Medulla oblongata (tissue), 1 donor: ENCODE measurements around the gene SNTB2.

Experiments
- DNase-seq: peaks from one replicate; pipeline ENCODE4 v3.0.0-alpha.2; 2015; ENCODE audit errors: extremely low spot score

The SNTB2 gene

DNA sequence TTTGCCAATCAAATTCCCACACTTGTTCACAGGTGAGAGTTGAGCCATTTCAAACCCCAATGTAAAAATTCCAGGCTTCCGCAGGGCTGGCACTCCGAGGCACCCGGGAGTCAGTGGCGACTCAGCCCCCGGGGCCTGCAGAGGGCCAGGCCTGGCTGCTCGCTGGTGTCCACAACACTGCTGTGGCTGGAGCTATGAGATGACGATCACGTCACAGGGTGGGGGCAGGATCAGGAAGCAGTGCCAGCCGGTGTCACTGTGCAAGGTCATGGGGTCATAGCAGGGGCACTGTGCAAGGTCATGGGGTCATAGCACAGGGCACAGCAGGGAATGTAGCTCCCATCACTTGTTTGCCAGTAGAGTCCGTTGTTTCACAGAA lies 131.9 kb downstream of the SNTB2 start:
- no peak for DNase-seq

DNA sequence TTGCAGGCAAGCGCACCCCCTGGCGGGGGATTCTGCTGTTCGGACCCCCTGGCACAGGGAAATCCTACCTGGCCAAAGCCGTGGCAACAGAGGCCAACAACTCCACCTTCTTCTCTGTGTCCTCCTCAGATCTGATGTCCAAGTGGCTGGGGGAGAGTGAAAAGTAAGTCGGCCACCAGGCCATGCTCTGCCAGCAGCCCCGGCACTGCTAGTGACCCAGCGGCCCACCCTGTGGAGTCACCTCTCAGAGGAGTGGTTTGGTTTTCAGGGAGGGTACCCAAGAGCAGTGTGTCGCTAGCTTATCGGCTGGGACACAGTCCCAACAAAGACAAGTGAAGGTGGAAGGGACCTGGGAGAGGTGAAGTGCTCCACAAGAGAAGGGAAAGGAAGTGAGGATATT lies 132.4 kb downstream of the SNTB2 start:
- DNase-seq: no peak

DNA sequence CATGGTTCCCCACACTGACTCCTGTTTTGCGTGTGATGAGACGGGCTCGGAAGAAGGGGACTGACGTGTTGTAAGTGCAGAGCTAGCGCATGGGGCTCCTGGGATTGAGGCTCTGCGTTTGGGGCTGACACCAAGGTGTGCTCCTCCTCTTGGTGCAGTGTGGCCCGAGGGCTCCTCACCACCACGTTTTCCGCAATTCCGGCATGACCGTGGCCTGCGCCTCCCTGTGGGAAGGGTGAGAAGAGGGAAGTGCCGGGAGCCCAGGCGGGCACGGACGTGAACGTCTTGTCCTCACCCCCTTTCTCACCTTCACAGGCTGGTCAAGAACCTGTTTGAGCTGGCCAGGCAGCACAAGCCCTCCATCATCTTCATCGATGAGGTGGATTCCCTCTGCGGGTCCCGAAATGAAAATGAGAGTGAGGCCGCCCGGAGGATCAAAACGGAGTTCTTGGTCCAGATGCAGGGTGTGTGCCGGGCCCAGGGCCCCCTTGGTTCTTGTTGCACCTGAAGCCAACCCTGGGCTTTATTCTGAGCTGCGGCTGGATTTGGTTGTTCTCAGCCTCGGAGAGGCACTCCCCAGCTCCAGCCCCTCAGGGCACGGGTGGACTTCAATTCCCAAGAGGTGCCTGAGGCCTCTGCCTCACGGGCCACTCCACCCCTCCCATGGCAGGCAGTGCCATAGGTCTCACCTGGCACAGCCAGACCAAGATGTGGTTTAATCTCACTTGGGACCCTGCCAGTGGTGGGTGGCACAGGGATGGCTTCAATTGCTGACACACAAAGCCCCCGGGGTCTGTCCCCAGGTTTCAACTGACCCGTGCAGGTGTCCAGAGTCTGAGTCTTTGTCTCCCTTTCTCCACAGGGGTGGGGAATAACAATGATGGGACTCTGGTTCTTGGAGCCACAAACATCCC lies 133.1 kb downstream of the SNTB2 start:
- no peak for DNase-seq

DNA sequence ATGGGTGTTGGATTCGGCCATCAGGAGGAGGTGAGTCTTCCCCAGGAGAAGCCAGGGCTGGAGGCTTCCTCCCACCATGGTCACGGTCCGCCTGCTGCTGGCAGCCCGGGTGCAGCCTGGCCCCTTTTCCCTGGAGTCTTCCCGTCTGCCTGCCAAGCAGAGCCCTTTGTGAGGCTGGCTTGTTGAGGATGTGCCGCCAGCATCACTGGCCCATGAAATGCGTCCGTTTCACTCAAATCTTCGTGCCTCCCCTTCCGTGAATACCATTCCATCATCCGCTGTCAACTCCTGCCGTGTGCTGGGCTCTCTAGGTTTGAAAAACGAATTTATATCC lies 133.7 kb downstream of the SNTB2 start:
- no peak for DNase-seq

DNA sequence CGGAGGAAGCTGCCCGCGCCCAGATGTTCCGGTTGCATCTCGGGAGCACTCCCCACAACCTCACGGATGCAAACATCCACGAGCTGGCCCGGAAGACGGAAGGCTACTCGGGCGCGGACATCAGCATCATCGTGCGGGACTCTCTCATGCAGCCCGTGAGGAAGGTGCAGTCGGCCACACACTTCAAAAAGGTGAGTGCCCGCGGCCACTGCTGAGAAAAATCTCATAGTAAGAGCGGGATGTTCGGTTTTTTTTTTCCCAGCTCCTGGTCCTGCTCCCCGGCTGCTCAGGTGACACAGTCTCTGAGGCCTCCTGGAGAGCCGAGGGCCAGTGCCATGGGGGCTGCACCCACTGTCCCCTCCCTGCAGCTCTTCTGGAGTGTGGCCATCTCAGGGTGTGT lies 134.1 kb downstream of the SNTB2 start:
- DNase-seq: no peak

DNA sequence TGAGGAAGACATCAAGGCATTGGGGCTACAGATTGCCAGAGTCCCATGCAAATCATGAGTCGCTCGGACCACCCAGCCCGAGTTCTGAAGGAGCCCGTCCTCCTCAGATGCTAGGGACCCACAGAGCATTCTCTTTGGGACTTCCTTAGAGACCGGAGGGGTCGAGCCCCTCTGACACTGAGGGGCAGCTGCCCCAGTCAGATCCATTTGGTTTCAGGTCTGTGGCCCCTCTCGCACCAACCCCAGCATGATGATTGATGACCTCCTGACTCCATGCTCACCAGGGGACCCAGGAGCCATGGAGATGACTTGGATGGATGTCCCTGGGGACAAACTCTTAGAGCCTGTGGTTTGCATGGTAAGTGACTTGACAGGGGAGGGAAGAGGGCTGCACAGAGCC lies 135.4 kb downstream of the SNTB2 start:
- DNase-seq: no peak

DNA sequence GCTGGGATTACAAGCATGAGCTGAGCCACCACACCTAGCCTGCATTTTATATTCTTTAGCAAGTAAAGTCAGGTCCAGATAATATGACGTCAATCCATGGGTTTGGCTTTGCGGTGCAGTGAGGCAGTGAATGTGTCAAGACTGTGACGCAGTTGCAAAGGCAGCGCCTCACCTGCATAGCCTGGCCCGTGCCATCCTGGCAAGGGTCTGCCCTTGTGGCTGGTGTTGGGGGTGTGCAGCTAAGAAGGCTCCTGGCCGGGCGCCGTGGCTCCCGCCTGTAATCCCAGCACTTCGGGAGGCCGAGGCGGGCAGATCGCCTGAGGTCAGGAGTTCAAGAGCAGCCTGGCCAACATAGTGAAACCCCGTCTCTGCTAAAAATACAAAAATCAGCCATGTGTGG lies 136.5 kb downstream of the SNTB2 start:
- no peak for DNase-seq

DNA sequence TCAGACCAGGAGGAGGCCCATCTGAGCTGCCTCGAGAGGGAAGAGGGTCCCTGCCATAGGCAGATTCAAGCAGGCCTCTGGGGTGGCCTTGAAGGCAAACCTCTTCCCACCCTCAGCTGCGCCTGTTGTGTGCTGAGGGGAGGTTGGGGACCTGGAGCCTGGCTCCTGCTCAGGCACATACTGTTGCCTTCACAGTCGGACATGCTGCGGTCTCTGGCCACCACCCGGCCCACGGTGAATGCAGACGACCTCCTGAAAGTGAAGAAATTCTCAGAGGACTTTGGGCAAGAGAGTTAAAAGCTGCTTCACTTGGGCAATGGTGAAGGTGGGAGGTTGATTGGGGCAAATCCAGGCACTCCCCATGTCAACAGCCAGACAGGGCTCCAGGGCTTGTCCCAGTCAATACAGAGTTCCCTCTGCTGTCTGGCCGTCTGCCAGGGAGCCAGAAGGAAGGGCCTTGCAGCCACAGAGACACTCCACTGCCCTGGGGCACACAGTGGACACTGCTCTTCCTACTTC lies 137.1 kb downstream of the SNTB2 start:
- peak; percentile 68 for DNase-seq

DNA sequence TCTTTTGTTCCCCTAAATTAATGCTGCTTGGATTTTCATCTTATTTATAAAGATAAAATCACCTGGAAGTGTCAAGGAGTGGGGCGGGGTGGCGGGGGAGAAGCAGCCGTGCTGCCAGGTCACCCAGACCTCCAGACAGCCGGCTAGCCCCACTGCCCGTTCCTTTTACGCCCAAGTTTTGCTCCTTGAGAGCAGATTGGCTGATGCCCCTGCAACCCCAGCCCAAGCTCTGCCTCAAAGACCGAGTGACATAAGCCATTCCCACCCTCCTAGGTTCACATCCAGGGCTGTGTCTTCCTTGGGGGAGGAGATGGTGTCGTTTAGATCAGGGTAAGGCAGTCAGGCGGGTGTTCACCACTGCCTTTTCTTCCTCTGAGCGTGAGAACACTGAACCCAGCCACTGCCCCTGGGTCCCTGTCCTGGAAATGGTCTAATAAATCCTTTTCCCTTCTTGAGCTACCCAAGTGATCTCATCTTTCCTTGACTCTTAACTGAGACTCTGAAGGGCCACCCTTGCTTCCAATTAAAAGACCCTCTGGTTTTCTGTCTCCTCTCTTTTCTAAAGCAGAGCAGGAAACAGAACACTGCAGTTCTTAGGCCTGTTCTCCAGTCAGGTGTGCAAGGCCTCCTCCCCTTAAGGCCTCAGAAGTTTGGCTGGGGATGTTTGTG lies 137.8 kb downstream of the SNTB2 start:
- no peak for DNase-seq

DNA sequence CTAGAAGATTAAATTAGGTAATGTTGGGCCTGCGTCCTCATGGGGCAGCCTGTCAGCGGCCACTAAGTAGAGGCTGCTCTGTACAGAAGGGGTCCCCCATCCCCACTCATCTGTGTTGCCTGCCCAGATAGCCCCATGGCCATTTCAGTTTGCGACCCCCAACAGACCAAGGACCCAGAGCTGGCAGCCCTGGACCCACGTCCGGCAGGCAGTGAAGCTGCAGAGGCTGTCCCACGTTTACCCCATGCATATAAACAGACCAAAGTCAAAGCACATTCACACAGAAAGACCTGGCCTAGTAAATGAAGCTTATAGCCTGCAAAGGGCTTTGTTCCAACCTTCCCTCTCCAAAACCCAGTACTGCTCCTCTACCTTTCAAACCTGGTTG lies 138.8 kb downstream of the SNTB2 start:
- no peak for DNase-seq

DNA sequence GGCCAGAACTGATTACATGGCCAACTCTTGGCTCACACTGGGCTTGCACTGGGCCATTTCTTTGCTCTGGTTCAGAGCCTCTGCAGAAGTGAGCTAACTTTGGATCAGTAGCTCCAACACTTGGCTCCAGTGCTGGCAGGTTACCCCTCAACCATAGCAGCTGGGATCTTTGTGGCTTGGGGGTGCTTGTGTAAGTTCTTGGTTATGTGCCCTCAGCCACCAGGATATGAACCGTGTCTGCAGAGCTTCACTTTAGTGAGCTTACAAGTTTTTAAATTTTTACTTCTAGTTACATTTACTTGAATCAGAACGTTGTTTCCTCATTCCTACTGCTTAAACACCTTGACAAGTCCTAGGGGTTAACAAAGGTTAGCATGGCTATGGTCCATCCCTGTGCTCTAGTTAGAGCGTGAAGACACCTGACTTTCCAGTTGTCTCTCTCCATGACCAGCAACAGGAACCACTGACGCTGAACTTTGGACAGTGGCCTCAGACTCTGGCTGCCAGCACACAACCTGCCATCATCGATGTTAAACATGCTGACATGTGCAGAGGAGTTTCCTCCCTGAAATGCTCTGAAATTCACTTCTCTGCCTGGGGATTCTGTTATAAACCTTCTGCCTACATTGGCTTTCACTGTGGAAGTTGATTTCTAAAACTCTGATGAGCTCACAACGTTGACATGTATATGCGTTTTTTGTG lies 139.4 kb downstream of the SNTB2 start:
- DNase-seq: no peak

DNA sequence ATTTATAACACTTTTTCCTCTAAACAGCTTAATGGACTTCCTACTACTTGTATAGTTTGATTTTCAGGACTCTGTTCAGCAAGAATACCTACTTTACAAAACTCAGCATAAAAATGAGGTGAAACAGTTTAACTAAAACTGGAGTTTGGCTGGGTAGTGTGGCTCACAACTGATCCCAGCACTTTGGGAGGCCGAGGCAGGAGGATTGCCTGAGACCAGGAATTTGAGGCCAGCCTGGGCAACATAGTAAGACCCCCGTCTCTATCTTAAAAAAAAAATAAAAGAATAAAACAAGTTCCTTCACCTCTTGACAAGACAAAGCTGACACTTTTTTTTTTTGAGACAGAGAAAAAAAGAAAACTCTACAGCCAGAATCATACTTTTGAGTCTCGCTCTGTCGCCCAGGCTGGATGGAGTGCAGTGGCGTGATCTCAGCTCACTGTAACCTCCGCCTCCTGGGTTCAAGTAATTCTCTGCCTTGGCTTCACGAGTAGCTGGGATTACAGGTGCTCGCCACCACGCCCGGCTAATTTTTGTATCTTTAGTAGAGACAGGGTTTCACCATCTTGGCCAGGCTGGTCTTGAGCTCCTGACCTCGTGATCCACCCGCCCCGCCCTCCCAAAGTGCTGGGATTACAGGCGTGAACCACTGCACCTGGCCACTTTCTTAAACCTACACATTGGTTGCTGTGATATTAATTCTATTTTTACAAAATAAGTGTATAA lies 140.8 kb downstream of the SNTB2 start:
- no peak for DNase-seq

DNA sequence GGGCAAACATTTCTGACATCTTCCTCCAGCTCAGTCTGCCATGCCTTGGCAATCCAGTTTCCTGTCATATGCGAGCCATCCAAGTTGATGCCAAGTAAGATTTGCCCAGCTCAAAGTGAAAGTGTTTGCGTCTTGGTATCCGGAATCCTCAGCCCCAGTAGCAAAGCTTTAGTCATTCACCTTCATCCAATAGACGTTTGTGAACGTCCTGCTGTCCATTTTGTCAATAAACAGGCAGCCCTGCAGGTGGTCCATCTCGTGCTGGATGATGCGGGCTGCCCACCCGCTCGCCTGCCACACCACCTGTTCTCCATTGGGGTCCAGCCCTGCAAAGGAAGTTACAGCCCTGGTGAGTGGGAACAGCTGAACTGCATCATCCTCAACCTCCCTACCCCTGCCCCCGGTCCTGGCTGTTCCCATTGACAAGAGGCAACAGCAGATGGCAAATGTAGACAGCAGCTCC lies 141.9 kb downstream of the SNTB2 start:
- DNase-seq: no peak

DNA sequence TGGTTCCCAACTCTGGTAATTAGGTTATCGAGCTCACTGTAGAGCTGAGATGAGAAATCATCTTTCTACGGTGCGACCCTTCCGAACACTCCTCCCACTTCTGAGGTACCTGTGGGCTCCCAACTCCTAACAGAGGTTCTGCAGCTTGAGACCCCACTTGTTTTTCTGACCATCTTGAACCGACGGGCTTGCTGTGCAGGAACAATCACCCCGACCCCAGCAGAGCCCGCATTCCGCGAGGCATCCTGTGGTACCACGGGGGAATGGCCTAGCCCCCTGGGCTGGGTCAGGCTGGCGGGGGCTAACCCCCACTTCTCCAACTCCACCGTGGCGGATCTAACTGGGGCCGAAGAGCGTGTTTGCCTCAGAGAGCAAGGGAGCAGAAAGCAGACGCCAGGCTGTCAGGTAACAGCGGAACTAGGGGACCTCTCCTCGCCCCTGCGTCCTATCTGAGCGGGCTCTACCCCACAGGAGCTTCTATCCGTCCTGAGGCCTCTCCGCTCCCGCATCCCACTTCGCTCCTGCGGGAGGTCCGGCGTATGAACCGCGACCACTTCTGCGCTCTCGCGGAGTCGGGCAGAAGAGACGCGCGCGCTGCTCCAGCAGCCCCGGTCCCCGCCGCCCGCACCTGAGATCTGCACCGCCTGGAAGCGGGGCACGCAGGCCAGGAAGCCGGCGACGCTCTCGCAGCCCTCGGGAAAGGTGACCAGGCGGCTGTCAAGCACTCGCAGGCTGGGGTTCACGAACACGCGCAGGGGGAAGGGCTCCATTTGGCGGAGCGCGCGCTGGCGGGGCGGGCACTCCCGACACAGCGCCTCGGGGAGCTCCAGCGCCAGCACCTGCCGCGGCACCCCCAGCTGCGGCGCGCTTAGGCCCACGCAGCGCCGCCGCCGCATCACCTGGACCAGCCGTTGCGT lies 142.7 kb downstream of the SNTB2 start:
- no peak for DNase-seq

DNA sequence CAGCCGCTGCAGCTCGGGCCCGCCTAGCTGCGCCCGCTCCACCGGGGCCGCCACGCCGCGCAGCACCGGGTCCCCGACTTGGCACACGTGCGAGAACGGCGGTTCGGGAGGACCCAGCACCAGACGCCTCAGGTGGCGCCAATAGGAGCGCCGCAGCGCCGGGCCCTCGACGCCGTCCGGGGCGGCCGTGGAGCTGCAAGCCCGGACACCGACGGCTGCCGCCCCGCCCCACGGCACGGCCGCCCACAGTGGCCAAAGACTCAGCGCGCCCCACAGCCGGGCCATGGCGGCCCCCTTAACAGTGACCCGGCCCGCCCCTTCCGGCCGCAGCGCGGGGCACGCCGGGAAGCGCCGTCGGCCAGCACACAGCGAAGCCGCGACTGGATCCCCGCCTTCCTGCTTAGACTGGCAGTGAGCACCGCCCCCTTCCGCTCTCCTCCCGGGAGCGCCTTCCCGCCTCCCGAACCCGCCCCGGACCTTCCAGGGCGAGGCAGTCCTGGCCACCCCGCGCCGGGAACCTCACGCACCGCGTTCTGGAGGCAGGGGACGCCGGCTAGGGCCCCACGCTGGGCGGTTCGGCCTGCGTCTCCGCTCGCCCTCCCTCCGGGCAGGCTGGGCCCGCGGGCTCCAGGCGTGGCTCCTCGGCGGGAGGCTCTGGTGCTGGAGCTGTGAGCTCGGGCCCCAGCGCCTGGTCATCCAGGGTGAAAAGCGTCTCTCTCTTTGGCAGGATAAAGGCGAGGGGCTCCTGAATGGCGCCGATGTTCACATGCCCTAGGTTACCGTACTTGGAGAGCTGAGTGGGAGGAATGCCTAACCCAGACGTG lies 143.5 kb downstream of the SNTB2 start, which contains the start of gene PDF:
TSS of gene PDF (minus strand) at position 303 of the 824 bp plus-strand sequence. CDS start at position 285, 18 bp downstream.
- DNase-seq: peak; percentile 95

DNA sequence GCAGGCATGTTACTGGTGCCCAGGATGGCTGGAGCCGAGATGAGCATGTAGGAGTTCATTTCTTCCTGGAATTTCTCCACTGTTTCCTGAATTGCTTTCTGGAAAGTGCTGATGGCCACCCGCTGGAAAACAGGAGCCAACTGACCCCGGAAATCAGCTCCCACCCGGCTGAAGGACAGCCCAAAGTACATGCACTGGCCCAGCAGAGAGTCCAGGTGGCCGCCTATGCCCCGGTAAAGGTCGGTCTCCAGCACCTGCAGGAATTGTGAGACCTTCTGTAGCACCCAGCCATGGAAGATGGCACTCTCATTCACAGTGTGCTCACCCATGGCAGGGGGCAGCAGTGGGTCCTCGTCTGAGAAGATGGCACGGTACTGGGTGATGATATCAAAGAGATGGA lies 147.7 kb downstream of the SNTB2 start:
- DNase-seq: no peak

DNA sequence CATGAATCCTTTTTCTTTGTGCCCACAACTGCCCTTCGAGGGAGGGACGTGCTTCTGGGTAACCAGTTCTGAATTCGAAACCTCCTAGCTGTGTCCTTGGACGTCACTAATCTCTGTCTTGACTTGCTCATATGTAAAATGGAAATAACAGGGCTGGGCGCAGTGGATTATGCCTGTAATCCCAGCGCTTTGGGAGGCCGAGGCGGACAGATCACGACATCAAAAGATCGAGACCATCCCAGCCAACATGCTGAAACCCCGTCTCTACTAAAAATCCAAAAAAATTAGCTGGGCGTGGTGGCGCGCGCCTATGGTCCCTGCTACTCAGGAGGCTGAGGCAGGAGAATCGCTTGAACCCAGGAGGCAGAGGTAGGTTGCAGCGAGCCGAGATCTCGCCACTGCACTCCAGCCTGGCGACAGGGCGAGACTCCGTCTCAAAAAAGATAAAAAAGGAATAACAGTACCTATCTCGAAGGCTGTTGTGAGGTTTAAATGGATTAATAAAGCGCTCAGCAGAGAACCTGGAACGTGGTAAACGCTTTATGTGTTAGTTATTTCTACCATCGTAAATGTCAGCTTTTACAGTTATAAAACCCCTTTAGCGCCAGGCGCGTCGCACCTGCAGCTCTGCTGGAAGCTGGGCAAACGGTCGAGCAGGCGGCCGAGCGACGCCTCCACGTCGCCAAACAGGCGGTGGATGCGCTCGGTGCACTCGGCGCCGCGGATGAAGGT lies 151.8 kb downstream of the SNTB2 start:
- DNase-seq: no peak

DNA sequence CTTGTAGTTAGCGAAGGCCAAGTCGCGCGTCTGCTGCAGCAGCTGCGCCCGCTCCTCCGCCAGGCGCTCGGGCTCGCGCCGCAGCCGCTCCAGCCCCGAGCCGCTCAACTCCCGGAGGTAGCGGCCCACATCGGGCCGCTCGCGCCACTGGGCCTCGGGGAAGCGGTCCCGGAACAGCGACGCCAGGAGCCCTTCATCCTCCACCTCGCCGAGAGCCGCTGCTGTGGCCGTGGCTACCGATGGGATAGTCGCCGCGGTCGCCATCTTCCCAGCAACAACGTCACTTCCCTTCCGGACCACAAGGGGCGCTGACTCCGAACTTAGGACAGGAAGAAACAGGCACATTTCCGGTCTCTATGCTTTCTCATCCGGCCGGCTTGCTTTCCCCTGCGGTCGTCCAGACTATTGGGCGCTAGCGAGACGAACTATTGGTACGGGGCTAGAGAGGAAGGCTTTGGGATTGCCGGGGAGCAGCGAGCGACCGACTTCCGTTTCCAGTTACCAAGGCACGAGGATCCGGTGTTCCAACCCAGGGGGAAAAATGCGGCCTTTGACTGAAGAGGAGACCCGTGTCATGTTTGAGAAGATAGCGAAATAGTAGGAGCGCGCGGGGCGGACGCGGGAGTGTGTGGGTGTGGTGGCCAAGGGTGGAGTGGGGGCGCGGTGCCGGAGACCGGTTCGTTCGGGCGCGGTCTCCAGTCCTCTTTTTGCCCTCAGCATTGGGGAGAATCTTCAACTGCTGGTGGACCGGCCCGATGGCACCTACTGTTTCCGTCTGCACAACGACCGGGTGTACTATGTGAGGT lies 152.5 kb downstream of the SNTB2 start, which contains the start of the genes COG8 and NIP7:
TSS of gene COG8 (minus strand) at position 276 of the 806 bp plus-strand sequence. CDS start at position 264, 12 bp downstream.
TSS of gene NIP7 (plus strand) at position 484 of the 806 bp plus-strand sequence. CDS start at position 542, 58 bp downstream.
- DNase-seq: peak; percentile 99
